Endothelial cell of umbilical vein (primary cell): ENCODE results near the gene GTF2IRD1. TPM values are rescaled to one million over a fixed set of nuclear protein-coding genes. Genes with fewer than 3 reads are reported as not detected.

ENCODE experiments used
- BruUV-seq: library from RNA; stranded (reverse); fragments of 400-500 nt; replicated peaks from 2 replicates; lab custom pipeline; 2021; lab: Mats Ljungman, UMichigan
- CTCF ChIA-PET: fragments of 300-600, 350-600 bp; sonication (Branson Sonifier 250); formaldehyde crosslinking; loops from one replicate; lab custom pipeline; 2021; ENCODE audit warnings: antibody characterized with exemption, inconsistent platforms; lab: Charles Lee
- POLR2A ChIA-PET: fragments of 300-600, 350-600 bp; sonication (Branson Sonifier 250); formaldehyde crosslinking; loops from one replicate; lab custom pipeline; 2021; ENCODE audit warnings: antibody characterized with exemption, inconsistent platforms; lab: Charles Lee
- DNase-seq: peaks from one replicate; pipeline ENCODE4 v3.0.0-alpha.2; 2011; ENCODE audit warnings: low read depth, low spot score
- FAIRE-seq: peaks from 2 replicates; lab custom pipeline; 2011; peaks lifted over from hg19 to GRCh38; lab: Jason Lieb, UNC
- H2AFZ ChIP-seq: 2 replicates; pipeline ENCODE4 v1.6.0; 2012; ENCODE audit warnings: low read depth, low read length, control low read depth, inconsistent platforms
- H3K27ac ChIP-seq: 2 replicates; pipeline ENCODE4 v1.5.1; 2011; ENCODE audit warnings: low read depth, mild to moderate bottlenecking, control low read depth, low read length, moderate library complexity; ENCODE audit not compliant: insufficient read depth
- H3K27me3 ChIP-seq, 2 experiments: 2 replicates each; pipeline versions ENCODE4 v1.6.0 to v1.6.1; 2011; ENCODE audit warnings: low read length in 2 of 2, mixed read lengths in 1 of 2; ENCODE audit not compliant: control insufficient read depth in 2 of 2, insufficient read depth in 2 of 2
- H3K36me3 ChIP-seq, 2 experiments: 2 replicates in 1 of 2; 3 replicates in 1 of 2; pipeline ENCODE4 v1.5.1; 2011; ENCODE audit warnings: low read length in 2 of 2, mild to moderate bottlenecking in 1 of 2, moderate library complexity in 1 of 2; ENCODE audit not compliant: control insufficient read depth in 2 of 2, insufficient read depth in 2 of 2; ENCODE audit errors: extremely low read depth in 1 of 2
- H3K4me1 ChIP-seq: 3 replicates; pipeline ENCODE4 v1.5.1; 2011; ENCODE audit warnings: mild to moderate bottlenecking, low read length; ENCODE audit not compliant: control insufficient read depth, insufficient read depth; ENCODE audit errors: extremely low read depth
- H3K4me2 ChIP-seq: 2 replicates; pipeline ENCODE4 v1.6.1; 2011; ENCODE audit warnings: low read length, control low read depth, mixed read lengths; ENCODE audit not compliant: insufficient read depth
- H3K4me3 ChIP-seq, 3 experiments: fragments of 200-600 bp in 1 of 3; sonication (generic), shearing (Covaris generic) in 1 of 3; replicated peaks in 1 of 3; 2 replicates each; pipeline ENCODE4 v1.5.1; 2011 to 2016; ENCODE audit warnings: control low read depth in 3 of 3, low read length in 3 of 3, mild to moderate bottlenecking in 2 of 3, inconsistent platforms in 1 of 3, low read depth in 1 of 3, moderate library complexity in 1 of 3; ENCODE audit not compliant: insufficient read depth in 1 of 3
- H3K79me2 ChIP-seq: 2 replicates; pipeline ENCODE4 v1.6.0; 2012; ENCODE audit warnings: low read length, inconsistent platforms; ENCODE audit not compliant: control insufficient read depth, insufficient read depth
- H3K9ac ChIP-seq: replicated peaks from 2 replicates; pipeline ENCODE3; 2011; ENCODE audit warnings: low read length, control low read depth; ENCODE audit not compliant: insufficient read depth; ENCODE audit errors: extremely low read depth
- H3K9me1 ChIP-seq: replicated peaks from 3 replicates; pipeline ENCODE4 v1.6.0; 2011; ENCODE audit warnings: mild to moderate bottlenecking, low read length; ENCODE audit not compliant: control insufficient read depth, insufficient read depth; ENCODE audit errors: extremely low read depth
- H3K9me3 ChIP-seq: replicated peaks from 2 replicates; pipeline ENCODE4 v1.5.1; 2012; ENCODE audit warnings: low read length, inconsistent platforms; ENCODE audit not compliant: control insufficient read depth, insufficient read depth
- H4K20me1 ChIP-seq: replicated peaks from 2 replicates; pipeline ENCODE3; 2011; ENCODE audit warnings: mild to moderate bottlenecking, low read length; ENCODE audit not compliant: control insufficient read depth, insufficient read depth; ENCODE audit errors: extremely low read depth
- EZH2 ChIP-seq: IDR thresholded peaks from 2 replicates; pipeline ENCODE4 v1.6.1; 2012; ENCODE audit warnings: borderline replicate concordance, low read depth, mild to moderate bottlenecking, moderate library complexity, low read length, inconsistent platforms; ENCODE audit not compliant: severe bottlenecking
- FOS ChIP-seq: IDR thresholded peaks from 2 replicates; pipeline ENCODE4 v1.6.1; 2011; ENCODE audit warnings: mild to moderate bottlenecking, low read length, moderate library complexity, borderline replicate concordance; ENCODE audit not compliant: insufficient read depth
- GATA2 ChIP-seq: IDR thresholded peaks from 2 replicates; pipeline ENCODE4 v1.7.0; 2011; ENCODE audit warnings: low read depth, mild to moderate bottlenecking, moderate library complexity, mixed read lengths, low read length; ENCODE audit not compliant: insufficient read length, insufficient read depth
- JUN ChIP-seq: IDR thresholded peaks from 2 replicates; pipeline ENCODE4 v1.6.1; 2011; ENCODE audit warnings: borderline replicate concordance, low read depth; ENCODE audit not compliant: insufficient read length, insufficient read depth
- MAX ChIP-seq: IDR thresholded peaks from 2 replicates; pipeline ENCODE4 v1.6.1; 2011; ENCODE audit not compliant: insufficient read depth, insufficient read length
- MYC ChIP-seq: IDR thresholded peaks from one replicate; pipeline ENCODE4 v1.6.1; 2011; ENCODE audit warnings: mild to moderate bottlenecking, low read depth, low read length
- POLR2A ChIP-seq: IDR thresholded peaks from 2 replicates; pipeline ENCODE4 v1.6.1; 2012; ENCODE audit warnings: low read depth, mild to moderate bottlenecking, control low read depth, low read length
- POLR2AphosphoS5 ChIP-seq: IDR thresholded peaks from 2 replicates; pipeline ENCODE4 v1.6.1; 2012; ENCODE audit warnings: low read depth, mild to moderate bottlenecking, control low read depth, low read length, moderate library complexity; ENCODE audit not compliant: insufficient read depth
- dilution Hi-C: fragments of 300-500 bp; cut with MboI; formaldehyde crosslinking; loops from one replicate; pipeline ENCODE4 v1.15.0; 2019; ENCODE audit warnings: low sequenced_read_pairs; ENCODE audit not compliant: extremely low pct_ligation_motif_present
- intact Hi-C: fragments of 100-400 bp; cut with micrococcal nuclease; formaldehyde crosslinking; loops from one replicate; pipeline ENCODE4 v1.10.0; 2022
- polyA plus RNA-seq, 4 experiments: library from polyadenylated mRNA; depleted of rRNA in 3 of 4; stranded (reverse) in 3 of 4; unstranded in 1 of 4; fragments of >200 nt; gene quantifications; 2 replicates each; pipeline versions ENCODE4 v1.2.1 to v1.2.3, GENCODE V29; 2011 to 2012; ENCODE audit warnings: missing spikeins in 1 of 4
- total RNA-seq: library from RNA; stranded (reverse); gene quantifications from 2 replicates; pipeline ENCODE4 v1.2.3, GENCODE V29; 2021
- TF ChIP-seq, protein P1 (sequence below), 2 donors: IDR thresholded peaks; 1 replicate in 1 of 2; 2 replicates in 1 of 2; pipeline ENCODE4 v1.5.1; 2011; ENCODE audit warnings: low read length in 2 of 2, mild to moderate bottlenecking in 2 of 2, moderate library complexity in 2 of 2, control low read depth in 1 of 2, inconsistent platforms in 1 of 2, low read depth in 1 of 2; ENCODE audit not compliant: insufficient read depth in 1 of 2; ENCODE audit errors: extremely low read depth in 1 of 2

GTF2IRD1 gene
- total and polyA plus RNA-seq, 2 donors (not counting 3 experiments of a cell fraction or from before 2014, with no cell fraction given): 14.2 to 24.2 TPM

DNA sequence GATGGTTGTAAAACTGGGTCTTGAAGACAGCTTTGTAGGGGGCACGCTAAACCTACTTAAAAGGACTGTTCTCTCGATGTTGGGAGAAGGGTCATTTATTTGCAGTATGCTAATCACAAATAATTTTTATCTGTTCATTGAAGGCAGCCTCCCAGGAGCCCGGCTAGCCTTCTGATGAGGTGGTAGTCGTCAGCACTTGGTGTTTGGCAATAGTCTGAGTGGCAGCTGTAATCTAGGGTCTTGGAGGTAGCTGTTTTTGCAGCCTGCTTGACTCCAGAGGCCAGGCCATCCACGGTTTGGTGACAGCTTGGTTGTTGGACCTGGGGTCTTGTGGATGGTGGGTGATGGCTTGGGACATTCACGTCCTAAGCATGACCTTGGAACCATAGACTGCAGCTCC lies 2.2 kb downstream of the GTF2IRD1 start:
- CTCF ChIA-PET: interaction anchor here (0.5 kb wide), 1 partner anchor 55 kb away, joined by 3 read pairs; no protein-coding TSS in a partner anchor

More for the DNA sequence above, 2.2 kb downstream of the GTF2IRD1 start:
- Histone ChIP-seq H3K27me3 (no peaks in the 10 kb centered on the region), H3K4me2 (no peak overlapping the region), H4K20me1 (no peaks in the 10 kb centered on the region), H3K9ac (no peak overlapping the region), H3K9me1 (no peaks in the 10 kb centered on the region), H3K9me3 (no peaks in the 10 kb centered on the region), H3K4me1 (peaks cover 9% of the 10 kb centered on the region), H3K79me2 (peaks cover 14% of the 10 kb centered on the region), H2AFZ (no peak overlapping the region), H3K4me3 (no peak overlapping the region), H3K36me3 (no peaks in the 10 kb centered on the region), H3K27ac (no peak overlapping the region)
- DNase-seq (no peak), FAIRE-seq (no peak)
- POLR2A ChIA-PET: no interaction called here
- TF ChIP-seq MYC: no peak
- TF ChIP-seq FOS: no peak
- TF ChIP-seq POLR2A: no peak
- TF ChIP-seq POLR2AphosphoS5: no peak
- no peak for TF ChIP-seq GATA2
- no peak for TF ChIP-seq EZH2
- TF ChIP-seq MAX: no peak
- TF ChIP-seq JUN: no peak
- TF ChIP-seq, protein P1, sequence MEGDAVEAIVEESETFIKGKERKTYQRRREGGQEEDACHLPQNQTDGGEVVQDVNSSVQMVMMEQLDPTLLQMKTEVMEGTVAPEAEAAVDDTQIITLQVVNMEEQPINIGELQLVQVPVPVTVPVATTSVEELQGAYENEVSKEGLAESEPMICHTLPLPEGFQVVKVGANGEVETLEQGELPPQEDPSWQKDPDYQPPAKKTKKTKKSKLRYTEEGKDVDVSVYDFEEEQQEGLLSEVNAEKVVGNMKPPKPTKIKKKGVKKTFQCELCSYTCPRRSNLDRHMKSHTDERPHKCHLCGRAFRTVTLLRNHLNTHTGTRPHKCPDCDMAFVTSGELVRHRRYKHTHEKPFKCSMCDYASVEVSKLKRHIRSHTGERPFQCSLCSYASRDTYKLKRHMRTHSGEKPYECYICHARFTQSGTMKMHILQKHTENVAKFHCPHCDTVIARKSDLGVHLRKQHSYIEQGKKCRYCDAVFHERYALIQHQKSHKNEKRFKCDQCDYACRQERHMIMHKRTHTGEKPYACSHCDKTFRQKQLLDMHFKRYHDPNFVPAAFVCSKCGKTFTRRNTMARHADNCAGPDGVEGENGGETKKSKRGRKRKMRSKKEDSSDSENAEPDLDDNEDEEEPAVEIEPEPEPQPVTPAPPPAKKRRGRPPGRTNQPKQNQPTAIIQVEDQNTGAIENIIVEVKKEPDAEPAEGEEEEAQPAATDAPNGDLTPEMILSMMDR (IDR thresholded peaks at IDR 0.05; ENCODE audit: extremely low read depth in 1 of 2, insufficient read depth in 1 of 2, low read depth in 1 of 2, low read length in 2 of 2): no peak
- TSS peak; percentile 9 for BruUV-seq
- intact Hi-C loops (loop anchor here (2.0 to 10.0 kb wide), 2 partner anchors 25 to 199 kb away; partner anchors contain the start of gene GTF2I), dilution Hi-C loops (no loop called here)
